Stimulated activated naive B cell treated with anti-CD40 and anti-IgM and Interleukin-4, amounts not matched to agents 10 μg/mL and 1 μg/mL and 100 μg/mL, for 72 hours (primary cell): ENCODE results near the gene DCAF10.
"Not testable (repeated sequence)": the region's sequence is repeated elsewhere in the genome, so short reads cannot be mapped to it uniquely, and the experiment has no call there.

Source experiments
- ATAC-seq, 2 donors: fragments of 150-1000 bp; cut with Tn5 transposase; replicated peaks; 2 replicates each; pipeline ENCODE4 v1.10.0; 2021; ENCODE audit warnings: moderate library complexity in 1 of 2
- DNase-seq: peaks from one replicate; pipeline ENCODE4 v3.0.0; 2021
- H3K27ac Mint-ChIP-seq: one replicate; pipeline ENCODE4 v1.8.0; 2022; ENCODE audit warnings: mild to moderate bottlenecking, mixed read lengths
- H3K27me3 Mint-ChIP-seq, 2 donors: one replicate each; pipeline ENCODE4 v1.8.0; 2022; ENCODE audit warnings: mixed read lengths in 2 of 2
- H3K36me3 Mint-ChIP-seq, 2 donors: one replicate each; pipeline ENCODE4 v1.8.0; 2022; ENCODE audit warnings: mixed read lengths in 2 of 2, mild to moderate bottlenecking in 1 of 2
- H3K4me1 Mint-ChIP-seq, 2 donors: one replicate each; pipeline ENCODE4 v1.8.0; 2022; ENCODE audit warnings: mixed read lengths in 2 of 2, mild to moderate bottlenecking in 1 of 2
- H3K4me3 Mint-ChIP-seq, 2 donors: one replicate each; pipeline ENCODE4 v1.8.0; 2022; ENCODE audit warnings: mild to moderate bottlenecking in 2 of 2, mixed read lengths in 2 of 2, moderate library complexity in 1 of 2
- H3K9me3 Mint-ChIP-seq, 2 donors: one replicate each; pipeline ENCODE4 v1.8.0; 2022; ENCODE audit warnings: mixed read lengths in 2 of 2, mild to moderate bottlenecking in 1 of 2

Gene DCAF10

GRCh38 chr9:37903647-37904444, 103.2 kb downstream of the DCAF10 start, which contains the start of gene SLC25A51:
Gene SLC25A51 (minus strand): TSS chr9:37904127. CDS start chr9:37888550, 15,577 bp downstream.
- DNase-seq, result peak; percentile 94
- Mint-ChIP-seq H3K27ac (peak within 1 kb of the TSS; percentile 98), H3K9me3 (no peaks in the 10 kb centered on the region), H3K36me3 (peaks cover 6 to 9% of the 10 kb centered on the region in 2 donors), H3K4me1 (peaks cover 12 to 23% of the 10 kb centered on the region in 2 donors), H3K4me3 (peak within 1 kb of the TSS; percentile 92 to 97), H3K27me3 (no peaks in the 10 kb centered on the region)
- peak; percentile 87 to 90 for ATAC-seq

- Mint-ChIP-seq H3K27me3 (no peaks in the 10 kb centered on the region), H3K36me3 (peaks cover 3 to 4% of the 10 kb centered on the region in 2 donors), H3K27ac (peak overlapping the region; percentile 98), H3K4me1 (peaks cover 12 to 23% of the 10 kb centered on the region in 2 donors), H3K4me3 (peak overlapping the region; percentile 92 to 97), H3K9me3 (no peaks in the 10 kb centered on the region)
- DNase-seq (no peak), ATAC-seq (no peak)
Observed at GRCh38 chr9:37904445-37905130, 104.0 kb downstream of the DCAF10 start.

GRCh38 chr9:37905131-37905505, 104.5 kb downstream of the DCAF10 start:
- peaks cover 12 to 23% of the 10 kb centered on the region in 2 donors for H3K4me1 Mint-ChIP-seq
- H3K4me3 Mint-ChIP-seq, result peak overlapping the region in 1 of 2 donors; percentile 97
- H3K9me3 Mint-ChIP-seq, result no peaks in the 10 kb centered on the region
- DNase-seq, result no peak
- H3K27ac Mint-ChIP-seq, result no peak overlapping the region
- H3K27me3 Mint-ChIP-seq, result no peaks in the 10 kb centered on the region
- peaks cover 3 to 4% of the 10 kb centered on the region in 2 donors for H3K36me3 Mint-ChIP-seq
- no peak for ATAC-seq

GRCh38 chr9:37905776-37906175, 105.2 kb downstream of the DCAF10 start:
- H3K9me3 Mint-ChIP-seq, result no peaks in the 10 kb centered on the region
- peaks cover 11 to 20% of the 10 kb centered on the region in 2 donors for H3K4me1 Mint-ChIP-seq
- H3K27ac Mint-ChIP-seq, result no peak overlapping the region
- DNase-seq (no peak), ATAC-seq (no peak)
- H3K27me3 Mint-ChIP-seq, result no peaks in the 10 kb centered on the region
- no peak overlapping the region for H3K4me3 Mint-ChIP-seq
- H3K36me3 Mint-ChIP-seq, result peaks cover 1% of the 10 kb centered on the region in 2 donors

- Mint-ChIP-seq H3K9me3 (no peaks in the 10 kb centered on the region), H3K36me3 (no peaks in the 10 kb centered on the region), H3K4me3 (no peak overlapping the region), H3K27me3 (no peaks in the 10 kb centered on the region), H3K4me1 (peaks cover 9 to 18% of the 10 kb centered on the region in 2 donors), H3K27ac (no peak overlapping the region)
- DNase-seq (no peak), ATAC-seq (no peak)
Observed at GRCh38 chr9:37906312-37907239, 106.0 kb downstream of the DCAF10 start.

- H3K27me3 Mint-ChIP-seq, result no peaks in the 10 kb centered on the region
- H3K4me3 Mint-ChIP-seq, result no peak overlapping the region
- H3K4me1 Mint-ChIP-seq, result peaks cover 6 to 13% of the 10 kb centered on the region in 2 donors
- DNase-seq (no peak), ATAC-seq (no peak)
- H3K27ac Mint-ChIP-seq, result no peak overlapping the region
- H3K36me3 Mint-ChIP-seq, result no peaks in the 10 kb centered on the region
- no peaks in the 10 kb centered on the region for H3K9me3 Mint-ChIP-seq
Observed at GRCh38 chr9:37908283-37908682, 107.7 kb downstream of the DCAF10 start.

GRCh38 chr9:37908698-37909186, 108.1 kb downstream of the DCAF10 start:
- H3K4me1 Mint-ChIP-seq, result peaks cover 10 to 17% of the 10 kb centered on the region in 2 donors
- H3K27ac Mint-ChIP-seq, result no peak overlapping the region
- DNase-seq (no peak), ATAC-seq (no peak)
- H3K36me3 Mint-ChIP-seq, result no peaks in the 10 kb centered on the region
- no peaks in the 10 kb centered on the region for H3K9me3 Mint-ChIP-seq
- no peak overlapping the region for H3K4me3 Mint-ChIP-seq
- H3K27me3 Mint-ChIP-seq, result no peaks in the 10 kb centered on the region

- Mint-ChIP-seq H3K36me3 (no peaks in the 10 kb centered on the region), H3K9me3 (no peaks in the 10 kb centered on the region), H3K27me3 (no peaks in the 10 kb centered on the region), H3K4me1 (peaks cover 10 to 15% of the 10 kb centered on the region in 2 donors), H3K27ac (no peak overlapping the region), H3K4me3 (no peak overlapping the region)
- ATAC-seq (no peak), DNase-seq (no peak)
Observed at GRCh38 chr9:37909326-37909725, 108.7 kb downstream of the DCAF10 start.

GRCh38 chr9:37909836-37910235, 109.2 kb downstream of the DCAF10 start:
- not testable (repeated sequence) for H3K4me1 Mint-ChIP-seq, H3K36me3 Mint-ChIP-seq

GRCh38 chr9:37910271-37910670, 109.7 kb downstream of the DCAF10 start:
- Mint-ChIP-seq H3K4me1 (peaks cover 6% of the 10 kb centered on the region in 2 donors), H3K27ac (no peak overlapping the region), H3K9me3 (no peaks in the 10 kb centered on the region), H3K4me3 (no peak overlapping the region), H3K36me3 (no peaks in the 10 kb centered on the region), H3K27me3 (no peaks in the 10 kb centered on the region)
- ATAC-seq (no peak), DNase-seq (no peak)

More at GRCh38 chr9:37909836-37910235, 109.2 kb downstream of the DCAF10 start:
- not testable (repeated sequence) for ATAC-seq, H3K27me3 Mint-ChIP-seq, H3K4me3 Mint-ChIP-seq, H3K27ac Mint-ChIP-seq, H3K9me3 Mint-ChIP-seq, DNase-seq

- DNase-seq (no peak), ATAC-seq (no peak)
- Mint-ChIP-seq H3K9me3 (no peaks in the 10 kb centered on the region), H3K4me3 (no peak overlapping the region), H3K27ac (no peak overlapping the region), H3K4me1 (peaks cover 6% of the 10 kb centered on the region in 2 donors), H3K36me3 (no peaks in the 10 kb centered on the region), H3K27me3 (no peaks in the 10 kb centered on the region)
Observed at GRCh38 chr9:37911271-37911681, 110.7 kb downstream of the DCAF10 start.

- ATAC-seq, result peak; percentile 93 to 94
- no peak overlapping the region for H3K27ac Mint-ChIP-seq
- H3K4me1 Mint-ChIP-seq, result peaks cover 6% of the 10 kb centered on the region in 2 donors
- H3K27me3 Mint-ChIP-seq, result no peaks in the 10 kb centered on the region
- peak; percentile 73 for DNase-seq
- no peaks in the 10 kb centered on the region for H3K36me3 Mint-ChIP-seq
- no peak overlapping the region for H3K4me3 Mint-ChIP-seq
- H3K9me3 Mint-ChIP-seq, result no peaks in the 10 kb centered on the region
Observed at GRCh38 chr9:37913480-37914153, 113.0 kb downstream of the DCAF10 start.

GRCh38 chr9:37914154-37914551, 113.6 kb downstream of the DCAF10 start:
- ATAC-seq, result no peak
- H3K4me1 Mint-ChIP-seq, result peaks cover 6% of the 10 kb centered on the region in 2 donors
- DNase-seq, result no peak
- no peaks in the 10 kb centered on the region for H3K27me3 Mint-ChIP-seq
- H3K4me3 Mint-ChIP-seq, result no peak overlapping the region
- H3K9me3 Mint-ChIP-seq, result no peaks in the 10 kb centered on the region
- H3K27ac Mint-ChIP-seq, result no peak overlapping the region
- H3K36me3 Mint-ChIP-seq, result no peaks in the 10 kb centered on the region
